Stimulated activated CD4-positive, alpha-beta T cell treated with anti-CD3 and anti-CD28 coated beads, Interleukin-1b, Interleukin-23, amount 100 ng/mL, for 1 hour (primary cell): ENCODE data around the gene GNRH2.
"Not testable (repeated sequence)": the region's sequence is repeated elsewhere in the genome, so short reads cannot be mapped to it uniquely, and the experiment has no call there.

Experiments used
- DNase-seq, 2 donors: peaks; one replicate each; pipeline ENCODE4 v3.0.0-alpha.2; 2020; ENCODE audit warnings: low read depth in 2 of 2

The GNRH2 gene

GRCh38 chr20:3072530-3073250 lies 29.3 kb downstream of the GNRH2 start:
- no peak for DNase-seq

GRCh38 chr20:3073251-3073643 lies 29.8 kb downstream of the GNRH2 start:
- not testable (repeated sequence) for DNase-seq

DNA sequence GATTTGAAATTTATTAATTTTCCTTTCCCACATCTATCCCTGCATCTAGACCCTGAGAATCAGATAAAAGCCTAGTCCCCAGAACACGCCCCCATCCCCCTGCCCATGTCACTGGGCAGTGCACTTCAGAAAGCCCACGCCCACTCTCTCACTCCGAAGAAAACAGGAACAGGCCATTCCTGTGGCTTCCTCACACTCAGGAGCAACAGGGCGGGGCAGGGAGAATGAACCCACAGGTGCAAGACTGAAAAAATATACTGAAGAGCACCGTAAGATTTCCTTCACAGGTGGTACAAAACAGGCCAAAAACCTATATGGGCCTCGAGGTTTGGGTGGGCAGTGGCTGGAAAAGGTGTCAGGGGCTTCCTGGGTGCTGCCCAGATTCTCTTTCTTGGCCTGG lies 31.4 kb downstream of the GNRH2 start:
- DNase-seq, result no peak

DNA sequence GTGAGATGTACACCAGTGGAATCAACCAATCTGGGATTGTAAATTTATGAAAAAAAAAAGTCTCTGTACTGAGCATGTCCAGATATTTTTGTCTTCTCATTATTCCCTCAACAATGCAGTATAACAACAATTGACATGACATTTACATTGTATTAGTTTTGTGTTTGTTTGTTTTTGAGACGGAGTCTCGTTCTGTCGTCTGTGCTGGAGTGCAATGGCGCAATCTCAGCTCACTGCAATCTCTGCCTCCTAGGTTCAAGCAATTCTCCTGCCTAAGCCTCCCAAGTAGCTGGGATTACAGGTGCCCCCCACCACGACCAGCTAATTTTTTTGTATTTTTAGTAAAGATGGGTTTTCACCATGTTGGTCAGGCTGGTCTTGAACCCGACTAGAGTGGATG lies 31.9 kb downstream of the GNRH2 start:
- not testable (repeated sequence) for DNase-seq

GRCh38 chr20:3077618-3078134 lies 34.3 kb downstream of the GNRH2 start:
- no peak for DNase-seq

- no peak for DNase-seq
Measured at GRCh38 chr20:3080939-3081388, 37.5 kb downstream of the GNRH2 start.

DNA sequence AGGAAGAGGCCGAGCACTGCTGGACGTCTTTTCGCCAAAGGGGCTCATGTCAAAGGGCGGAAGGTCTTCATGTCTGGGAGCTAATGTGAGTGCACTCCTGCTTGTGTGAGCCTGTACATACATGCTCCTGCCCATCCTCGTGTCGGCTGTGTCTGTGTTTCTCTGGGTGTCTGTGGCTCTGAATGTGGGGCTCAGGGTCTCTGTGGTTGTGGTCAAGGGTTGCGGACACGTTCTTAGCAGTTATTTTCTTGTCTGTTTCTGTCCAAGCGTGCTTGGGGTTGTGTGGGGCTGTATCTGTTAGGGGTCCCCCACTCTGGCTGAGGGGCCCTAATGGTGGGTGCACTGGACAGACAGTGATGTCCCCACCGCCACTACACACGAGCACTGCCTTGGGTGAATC lies 38.2 kb downstream of the GNRH2 start:
- no peak for DNase-seq

DNA sequence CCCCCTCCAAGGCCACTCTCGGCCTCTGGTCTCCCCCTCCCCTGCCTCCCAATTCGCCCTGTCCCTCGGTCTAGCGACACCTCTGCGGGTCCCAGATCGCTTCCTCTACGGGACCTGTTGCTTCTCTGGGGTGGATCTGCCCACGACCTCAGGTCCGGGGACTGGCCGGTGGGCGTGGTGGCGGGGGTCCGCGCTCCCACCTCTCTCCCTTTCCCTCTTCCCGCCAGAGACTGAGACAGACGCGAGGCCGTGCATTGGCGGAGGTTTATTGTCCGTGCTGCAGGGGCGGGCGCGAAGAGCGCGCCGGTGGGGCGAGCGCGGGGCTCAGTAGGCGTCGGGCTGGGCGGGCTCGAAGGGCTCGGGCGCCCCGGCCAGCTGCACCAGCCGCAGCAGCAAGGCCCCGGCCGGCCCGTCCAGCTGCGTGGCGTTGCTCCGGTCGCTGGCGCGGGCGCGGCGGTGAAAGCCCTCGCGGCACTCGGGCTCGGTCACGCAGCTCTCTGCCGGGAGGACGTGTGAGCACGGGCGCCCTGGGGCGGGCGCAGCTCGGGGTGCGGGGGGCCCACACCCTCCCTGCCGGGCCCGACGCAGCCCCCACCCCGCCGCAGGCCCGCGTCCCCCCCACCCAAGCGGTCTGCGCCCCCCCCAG lies 39.0 kb downstream of the GNRH2 start:
- no peak for DNase-seq

GRCh38 chr20:3082955-3083952 lies 39.8 kb downstream of the GNRH2 start:
- DNase-seq, result no peak

GRCh38 chr20:3084283-3084985 lies 41.0 kb downstream of the GNRH2 start, which contains the start of gene AVP:
AVP (minus strand) TSS chr20:3084724; CDS start chr20:3084674, 50 bp downstream.
- DNase-seq, result no peak

- no peak for DNase-seq
Measured at GRCh38 chr20:3084986-3085360, 41.6 kb downstream of the GNRH2 start.

DNA sequence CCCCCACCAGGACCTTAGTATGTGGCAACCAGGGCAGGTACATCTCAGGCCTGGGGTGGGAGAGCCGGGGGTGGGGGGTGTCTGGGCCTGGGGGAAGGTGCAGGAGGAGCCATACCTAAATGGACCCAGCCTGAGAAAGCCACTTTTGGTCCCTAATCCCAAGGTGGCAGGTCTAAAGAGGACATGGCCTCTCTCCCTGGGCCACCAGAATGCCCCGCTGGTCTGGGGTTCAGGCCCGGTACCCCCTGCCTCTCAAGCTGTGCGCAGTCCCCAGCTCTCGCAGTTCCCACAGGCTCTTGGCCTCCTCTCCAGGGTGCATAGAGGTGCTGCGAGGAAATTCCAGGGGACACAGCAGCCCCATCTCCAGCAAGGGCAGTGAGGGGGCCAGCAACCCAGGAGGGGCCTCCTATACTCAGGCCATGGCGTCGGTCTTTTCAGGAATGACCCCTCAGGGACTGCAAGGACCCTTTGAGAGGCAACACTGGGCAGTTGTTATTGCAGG lies 42.2 kb downstream of the GNRH2 start:
- no peak for DNase-seq

- no peak for DNase-seq
Measured at GRCh38 chr20:3088031-3088430, 44.6 kb downstream of the GNRH2 start.

DNA sequence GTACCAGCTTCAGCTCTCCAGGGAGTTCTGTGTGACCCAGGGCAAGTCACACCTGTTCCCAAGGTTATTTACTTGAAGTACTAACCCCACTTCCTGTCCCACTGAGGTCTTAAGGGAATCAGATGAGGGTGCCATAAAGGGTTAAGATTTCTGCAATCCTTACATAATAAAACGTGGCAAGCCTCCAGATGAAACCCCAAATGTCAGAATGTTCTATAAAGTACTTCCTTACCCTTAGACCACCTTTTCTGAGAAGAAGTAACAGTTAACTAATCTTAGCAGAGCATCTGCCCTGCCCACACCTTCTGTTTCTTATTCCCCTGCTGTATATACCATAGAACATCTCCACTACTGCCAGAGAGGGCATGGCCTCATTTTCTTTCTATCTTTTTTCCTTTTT lies 47.1 kb downstream of the GNRH2 start:
- DNase-seq, result no peak

GRCh38 chr20:3092611-3093379 lies 49.4 kb downstream of the GNRH2 start:
- no peak for DNase-seq

DNA sequence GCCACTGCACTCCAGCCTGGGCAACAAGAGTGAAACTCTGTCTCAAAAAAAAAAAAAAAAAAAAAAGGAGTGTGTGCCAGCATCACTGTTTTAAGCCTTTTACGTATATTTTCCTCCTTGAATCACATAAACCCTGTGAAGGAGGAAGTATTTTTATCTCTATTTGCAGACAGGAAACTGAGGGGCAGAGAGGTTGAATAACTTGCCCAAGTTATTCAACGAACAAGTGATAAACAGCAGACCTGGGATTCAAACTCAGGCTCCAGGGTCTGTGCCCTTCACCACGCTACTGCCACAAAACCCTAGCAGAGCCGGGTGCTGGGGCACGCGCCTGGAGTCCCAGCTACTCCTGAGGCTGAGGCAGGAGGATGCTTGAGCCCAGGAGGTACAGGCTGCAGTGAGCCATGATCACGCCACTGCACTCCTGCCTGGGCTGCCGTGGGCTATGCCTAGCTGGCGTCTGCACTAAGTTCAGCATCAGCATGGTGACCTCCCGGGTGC lies 50.5 kb downstream of the GNRH2 start:
- DNase-seq, result no peak

- DNase-seq, result no peak
Measured at GRCh38 chr20:3094848-3095629, 51.6 kb downstream of the GNRH2 start.
